GM23338 (cell line): ENCODE data around the gene PDE10A. TPM values are rescaled to one million over a fixed set of nuclear protein-coding genes. Genes with fewer than 3 reads are reported as not detected.

Source experiments
- ATAC-seq: fragments of 200-7000 bp; cut with Tn5 transposase; 3 replicates; pipeline ENCODE4 v1.9.1; 2020
- DNase-seq: peaks from one replicate; pipeline ENCODE4 v3.0.0-alpha.2; 2015; ENCODE audit warnings: low spot score
- H2AFZ ChIP-seq: fragments of 200-600 bp; sonication (generic); 2 replicates; pipeline ENCODE4 v1.8.0; 2016; ENCODE audit warnings: antibody characterized with exemption, mild to moderate bottlenecking, moderate library complexity
- H3F3A ChIP-seq: fragments of 200-600 bp; sonication (generic); replicated peaks from 2 replicates; pipeline ENCODE4 v1.8.0; 2017; ENCODE audit warnings: antibody characterized with exemption, mixed run types, low read depth
- H3K27ac ChIP-seq: fragments of 200-600 bp; sonication (generic); 2 replicates; pipeline ENCODE4 v1.6.1; 2016; ENCODE audit warnings: low read depth
- H3K27me3 ChIP-seq: fragments of 200-600 bp; sonication (generic); 2 replicates; pipeline ENCODE4 v1.8.0; 2016; ENCODE audit warnings: mild to moderate bottlenecking, mixed run types, moderate library complexity; ENCODE audit not compliant: insufficient read depth
- H3K36me3 ChIP-seq: fragments of 200-600 bp; sonication (generic); 2 replicates; pipeline ENCODE4 v1.8.0; 2016; ENCODE audit warnings: mild to moderate bottlenecking; ENCODE audit not compliant: insufficient read depth
- H3K4me1 ChIP-seq: fragments of 200-600 bp; sonication (generic); 2 replicates; pipeline ENCODE4 v1.8.0; 2016; ENCODE audit warnings: mild to moderate bottlenecking, moderate library complexity; ENCODE audit not compliant: insufficient read depth
- H3K4me2 ChIP-seq: fragments of 200-600 bp; sonication (generic); 2 replicates; pipeline ENCODE4 v1.7.1; 2017; ENCODE audit warnings: mixed run types
- H3K4me3 ChIP-seq: fragments of 200-600 bp; sonication (generic); 2 replicates; pipeline ENCODE4 v1.6.1; 2016; ENCODE audit warnings: mixed run types
- H3K79me2 ChIP-seq: fragments of 200-600 bp; sonication (generic); replicated peaks from 2 replicates; pipeline ENCODE4 v1.8.0; 2017; ENCODE audit warnings: mild to moderate bottlenecking; ENCODE audit not compliant: insufficient read depth
- H3K9me2 ChIP-seq: fragments of 200-600 bp; sonication (generic); 2 replicates; pipeline ENCODE4 v1.8.0; 2017; ENCODE audit not compliant: insufficient read depth
- H4K20me1 ChIP-seq: fragments of 200-600 bp; sonication (generic); replicated peaks from 2 replicates; pipeline ENCODE4 v1.8.0; 2017; ENCODE audit warnings: mild to moderate bottlenecking; ENCODE audit not compliant: insufficient read depth
- H3K27ac Mint-ChIP-seq: 2 replicates; pipeline ENCODE4 v1.8.0; 2020; ENCODE audit warnings: inconsistent platforms, mild to moderate bottlenecking, moderate library complexity, mixed read lengths
- H3K27me3 Mint-ChIP-seq: 3 replicates; pipeline ENCODE4 v1.8.0; 2022; ENCODE audit warnings: low read depth, mild to moderate bottlenecking, moderate library complexity, mixed read lengths, inconsistent platforms; ENCODE audit not compliant: insufficient read depth, poor library complexity
- H3K36me3 Mint-ChIP-seq: 3 replicates; pipeline ENCODE4 v1.8.0; 2021; ENCODE audit warnings: low read depth, mild to moderate bottlenecking, inconsistent platforms, moderate library complexity, mixed read lengths
- H3K4me1 Mint-ChIP-seq: 3 replicates; pipeline ENCODE4 v1.8.0; 2020; ENCODE audit warnings: mild to moderate bottlenecking, inconsistent platforms, mixed read lengths
- H3K4me3 Mint-ChIP-seq: 3 replicates; pipeline ENCODE4 v1.8.0; 2021; ENCODE audit warnings: moderate library complexity, mild to moderate bottlenecking, inconsistent platforms, mixed read lengths
- H3K9me3 Mint-ChIP-seq: 3 replicates; pipeline ENCODE4 v1.8.0; 2020; ENCODE audit warnings: moderate library complexity, mild to moderate bottlenecking, inconsistent platforms, mixed read lengths
- CREB1 ChIP-seq: fragments of 250-450 bp; sonication (Bioruptor Pico); IDR thresholded peaks from 2 replicates; pipeline ENCODE4 v1.5.0; 2020; ENCODE audit warnings: low read depth, mild to moderate bottlenecking, moderate library complexity
- EZH2 ChIP-seq: fragments of 200-600 bp; sonication (generic); IDR thresholded peaks from one replicate; pipeline ENCODE4 v1.8.0; 2017; ENCODE audit warnings: antibody characterized with exemption, mild to moderate bottlenecking, low read depth; ENCODE audit not compliant: unreplicated experiment
- EZH2phosphoT487 ChIP-seq: fragments of 200-600 bp; sonication (generic); IDR thresholded peaks from one replicate; pipeline ENCODE4 v1.8.1; 2018; ENCODE audit warnings: antibody characterized with exemption; ENCODE audit not compliant: unreplicated experiment
- JUNB ChIP-seq: IDR thresholded peaks from one replicate; pipeline ENCODE4 v1.6.1; 2016; ENCODE audit warnings: antibody characterized with exemption; ENCODE audit not compliant: unreplicated experiment
- NANOG ChIP-seq: IDR thresholded peaks from 2 replicates; pipeline ENCODE4 v1.6.1; 2016; ENCODE audit warnings: antibody characterized with exemption, borderline replicate concordance
- POLR2AphosphoS5 ChIP-seq: IDR thresholded peaks from 2 replicates; pipeline ENCODE4 v1.6.1; 2016; ENCODE audit warnings: antibody characterized with exemption, low read depth
- STAT1 ChIP-seq: IDR thresholded peaks from one replicate; pipeline ENCODE4 v1.6.1; 2016; ENCODE audit warnings: antibody characterized with exemption; ENCODE audit not compliant: unreplicated experiment
- ZNF114 ChIP-seq: fragments of 250-450 bp; sonication (Bioruptor Pico); IDR thresholded peaks from 2 replicates; pipeline ENCODE4 v1.5.0; 2020; ENCODE audit warnings: mild to moderate bottlenecking, moderate library complexity
- ZNF331 ChIP-seq: fragments of 250-450 bp; sonication (Bioruptor Pico); IDR thresholded peaks from 2 replicates; pipeline ENCODE4 v1.5.0; 2020; ENCODE audit warnings: low read depth, mild to moderate bottlenecking, moderate library complexity
- ZNF462 ChIP-seq: fragments of 250-450 bp; sonication (Bioruptor Pico); IDR thresholded peaks from 2 replicates; pipeline ENCODE4 v1.5.0; 2020; ENCODE audit warnings: mild to moderate bottlenecking, moderate library complexity
- polyA plus RNA-seq: library from polyadenylated mRNA; unstranded; fragments of >200 nt; fragmentation: Nextera tagmentation; extraction: Ambion mirVana; gene quantifications from 2 replicates; pipeline ENCODE4 v1.2.1, GENCODE V29; 2016
- total RNA-seq: library from RNA; depleted of rRNA; stranded (reverse); fragments of >200 nt; shearing (Covaris generic); gene quantifications from 2 replicates; pipeline ENCODE4 v1.2.3, GENCODE V29; 2014
- TF ChIP-seq, protein P1 (sequence below): IDR thresholded peaks from one replicate; pipeline ENCODE4 v1.6.1; 2018; ENCODE audit warnings: antibody characterized with exemption; ENCODE audit not compliant: unreplicated experiment
- TF ChIP-seq, protein P2 (sequence below): IDR thresholded peaks from 2 replicates; pipeline ENCODE4 v1.6.1; 2016; ENCODE audit warnings: antibody characterized with exemption
- TF ChIP-seq, protein P3 (sequence below), 2 experiments: fragments of 200-600 bp in 1 of 2; sonication (generic) in 1 of 2; conservative IDR thresholded peaks; 2 replicates each; pipeline versions ENCODE4 v1.5.1 to v1.6.1; 2016 to 2017; ENCODE audit warnings: antibody characterized with exemption in 2 of 2, low read depth in 2 of 2, mild to moderate bottlenecking in 2 of 2, moderate library complexity in 1 of 2

Gene PDE10A
- total and polyA plus RNA-seq, 2 experiments from 2014 or later: 0.50 to 3.9 TPM

GRCh38 chr6:165701005-165701404 is 38.0 kb upstream of the PDE10A start:
- no peak for DNase-seq
- no peaks in the 10 kb centered on the region for H3K79me2 ChIP-seq
- H3K4me2 ChIP-seq: no peak overlapping the region
- no peak overlapping the region for H3K4me3 ChIP-seq
- TF ChIP-seq STAT1 (no peak), ZNF462 (CRISPR knock-in tag) (no peak), CREB1 (CRISPR knock-in tag) (no peak), NANOG (no peak), EZH2 (no peak), JUNB (no peak), POLR2AphosphoS5 (no peak), ZNF114 (CRISPR knock-in tag) (no peak), ZNF331 (no peak), EZH2phosphoT487 (no peak)
- TF ChIP-seq, protein P1, sequence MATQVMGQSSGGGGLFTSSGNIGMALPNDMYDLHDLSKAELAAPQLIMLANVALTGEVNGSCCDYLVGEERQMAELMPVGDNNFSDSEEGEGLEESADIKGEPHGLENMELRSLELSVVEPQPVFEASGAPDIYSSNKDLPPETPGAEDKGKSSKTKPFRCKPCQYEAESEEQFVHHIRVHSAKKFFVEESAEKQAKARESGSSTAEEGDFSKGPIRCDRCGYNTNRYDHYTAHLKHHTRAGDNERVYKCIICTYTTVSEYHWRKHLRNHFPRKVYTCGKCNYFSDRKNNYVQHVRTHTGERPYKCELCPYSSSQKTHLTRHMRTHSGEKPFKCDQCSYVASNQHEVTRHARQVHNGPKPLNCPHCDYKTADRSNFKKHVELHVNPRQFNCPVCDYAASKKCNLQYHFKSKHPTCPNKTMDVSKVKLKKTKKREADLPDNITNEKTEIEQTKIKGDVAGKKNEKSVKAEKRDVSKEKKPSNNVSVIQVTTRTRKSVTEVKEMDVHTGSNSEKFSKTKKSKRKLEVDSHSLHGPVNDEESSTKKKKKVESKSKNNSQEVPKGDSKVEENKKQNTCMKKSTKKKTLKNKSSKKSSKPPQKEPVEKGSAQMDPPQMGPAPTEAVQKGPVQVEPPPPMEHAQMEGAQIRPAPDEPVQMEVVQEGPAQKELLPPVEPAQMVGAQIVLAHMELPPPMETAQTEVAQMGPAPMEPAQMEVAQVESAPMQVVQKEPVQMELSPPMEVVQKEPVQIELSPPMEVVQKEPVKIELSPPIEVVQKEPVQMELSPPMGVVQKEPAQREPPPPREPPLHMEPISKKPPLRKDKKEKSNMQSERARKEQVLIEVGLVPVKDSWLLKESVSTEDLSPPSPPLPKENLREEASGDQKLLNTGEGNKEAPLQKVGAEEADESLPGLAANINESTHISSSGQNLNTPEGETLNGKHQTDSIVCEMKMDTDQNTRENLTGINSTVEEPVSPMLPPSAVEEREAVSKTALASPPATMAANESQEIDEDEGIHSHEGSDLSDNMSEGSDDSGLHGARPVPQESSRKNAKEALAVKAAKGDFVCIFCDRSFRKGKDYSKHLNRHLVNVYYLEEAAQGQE: no peak
- TF ChIP-seq, protein P2, sequence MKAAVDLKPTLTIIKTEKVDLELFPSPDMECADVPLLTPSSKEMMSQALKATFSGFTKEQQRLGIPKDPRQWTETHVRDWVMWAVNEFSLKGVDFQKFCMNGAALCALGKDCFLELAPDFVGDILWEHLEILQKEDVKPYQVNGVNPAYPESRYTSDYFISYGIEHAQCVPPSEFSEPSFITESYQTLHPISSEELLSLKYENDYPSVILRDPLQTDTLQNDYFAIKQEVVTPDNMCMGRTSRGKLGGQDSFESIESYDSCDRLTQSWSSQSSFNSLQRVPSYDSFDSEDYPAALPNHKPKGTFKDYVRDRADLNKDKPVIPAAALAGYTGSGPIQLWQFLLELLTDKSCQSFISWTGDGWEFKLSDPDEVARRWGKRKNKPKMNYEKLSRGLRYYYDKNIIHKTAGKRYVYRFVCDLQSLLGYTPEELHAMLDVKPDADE: no peak
- TF ChIP-seq, protein P3, sequence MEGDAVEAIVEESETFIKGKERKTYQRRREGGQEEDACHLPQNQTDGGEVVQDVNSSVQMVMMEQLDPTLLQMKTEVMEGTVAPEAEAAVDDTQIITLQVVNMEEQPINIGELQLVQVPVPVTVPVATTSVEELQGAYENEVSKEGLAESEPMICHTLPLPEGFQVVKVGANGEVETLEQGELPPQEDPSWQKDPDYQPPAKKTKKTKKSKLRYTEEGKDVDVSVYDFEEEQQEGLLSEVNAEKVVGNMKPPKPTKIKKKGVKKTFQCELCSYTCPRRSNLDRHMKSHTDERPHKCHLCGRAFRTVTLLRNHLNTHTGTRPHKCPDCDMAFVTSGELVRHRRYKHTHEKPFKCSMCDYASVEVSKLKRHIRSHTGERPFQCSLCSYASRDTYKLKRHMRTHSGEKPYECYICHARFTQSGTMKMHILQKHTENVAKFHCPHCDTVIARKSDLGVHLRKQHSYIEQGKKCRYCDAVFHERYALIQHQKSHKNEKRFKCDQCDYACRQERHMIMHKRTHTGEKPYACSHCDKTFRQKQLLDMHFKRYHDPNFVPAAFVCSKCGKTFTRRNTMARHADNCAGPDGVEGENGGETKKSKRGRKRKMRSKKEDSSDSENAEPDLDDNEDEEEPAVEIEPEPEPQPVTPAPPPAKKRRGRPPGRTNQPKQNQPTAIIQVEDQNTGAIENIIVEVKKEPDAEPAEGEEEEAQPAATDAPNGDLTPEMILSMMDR (conservative IDR thresholded peaks at IDR 0.05; ENCODE audit: low read depth in 2 of 2): no peak
- Mint-ChIP-seq H3K36me3 (no peaks in the 10 kb centered on the region), H3K9me3 (no peaks in the 10 kb centered on the region), H3K27ac (no peak overlapping the region), H3K4me1 (no peaks in the 10 kb centered on the region), H3K4me3 (no peak overlapping the region), H3K27me3 (peaks cover 2% of the 10 kb centered on the region)
- H4K20me1 ChIP-seq: no peaks in the 10 kb centered on the region
- no peaks in the 10 kb centered on the region for H3K36me3 ChIP-seq
- H2AFZ ChIP-seq: no peak overlapping the region
- no peak for ATAC-seq
- H3K9me2 ChIP-seq: no peaks in the 10 kb centered on the region
- no peaks in the 10 kb centered on the region for H3K27me3 ChIP-seq
- H3K4me1 ChIP-seq: no peaks in the 10 kb centered on the region
- H3K27ac ChIP-seq: no peak overlapping the region
- no peaks in the 10 kb centered on the region for H3F3A ChIP-seq
